GM19025 (cell line): ENCODE data around the gene CLPSL2.

Source experiments
- ATAC-seq: cut with Tn5 transposase; IDR thresholded peaks from one replicate; pipeline ENCODE4 v1.9.1; 2021; ENCODE audit warnings: mild to moderate bottlenecking, low read depth, moderate library complexity; ENCODE audit not compliant: unreplicated experiment

The CLPSL2 gene

DNA sequence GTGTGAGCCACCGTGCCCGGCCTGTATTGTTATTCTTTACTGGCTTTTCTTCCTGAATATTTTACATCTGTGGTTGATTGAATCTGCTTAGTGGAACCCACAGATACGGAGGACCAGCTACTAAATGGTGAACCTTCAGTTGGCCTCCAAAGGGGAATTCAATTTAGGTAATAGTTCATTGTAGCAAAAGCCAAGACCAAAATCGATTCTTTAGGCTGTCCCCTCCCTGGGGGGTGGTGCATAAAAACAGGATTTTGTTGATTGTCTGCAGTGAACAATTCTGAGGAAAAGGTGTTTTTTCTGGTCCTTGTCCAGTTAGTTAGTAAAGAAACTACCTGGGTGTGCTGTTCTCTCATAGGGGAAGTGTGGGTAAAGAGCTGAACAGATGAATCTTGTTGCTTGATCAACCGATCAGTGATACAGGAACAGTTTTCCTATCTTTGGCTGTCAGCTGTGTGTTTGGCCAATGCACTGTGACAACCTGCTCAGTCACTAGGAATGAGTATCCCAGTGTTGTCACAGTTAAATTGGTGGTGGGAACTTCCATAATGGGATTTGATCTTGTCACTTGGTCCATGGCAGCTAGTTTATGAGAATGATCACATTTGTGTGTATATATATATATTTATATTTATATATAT lies 48.3 kb downstream of the CLPSL2 start:
- ATAC-seq = no peak
